GM12873 (cell line): ENCODE data around the gene TBC1D5.

Source experiments
- TF ChIP-seq, protein P1 (sequence below): IDR thresholded peaks from 2 replicates; pipeline ENCODE4 v1.5.1; 2012; ENCODE audit warnings: low read depth, mild to moderate bottlenecking, moderate library complexity, low read length, control low read depth; ENCODE audit not compliant: insufficient read depth; ENCODE audit errors: missing control alignments

The TBC1D5 gene

DNA sequence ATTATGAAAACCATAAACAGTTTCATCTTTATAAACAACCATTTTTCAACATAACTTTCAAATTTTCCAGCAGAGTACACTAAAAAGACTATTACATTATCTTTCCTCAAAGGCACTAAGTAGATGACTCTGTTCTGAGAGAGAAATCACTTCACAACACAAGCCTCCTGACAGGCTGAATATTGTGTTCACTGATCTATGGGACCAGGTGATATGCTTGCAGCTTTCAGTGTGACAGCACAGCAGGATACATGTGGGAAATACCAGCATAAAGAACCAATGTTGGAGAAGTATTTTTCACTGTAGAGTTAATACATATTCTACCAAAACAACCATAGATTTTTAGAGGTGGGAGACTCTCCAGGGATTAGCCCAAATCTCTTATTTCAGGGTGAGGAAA lies 507.1 kb downstream of the TBC1D5 start:
- TF ChIP-seq, protein P1, sequence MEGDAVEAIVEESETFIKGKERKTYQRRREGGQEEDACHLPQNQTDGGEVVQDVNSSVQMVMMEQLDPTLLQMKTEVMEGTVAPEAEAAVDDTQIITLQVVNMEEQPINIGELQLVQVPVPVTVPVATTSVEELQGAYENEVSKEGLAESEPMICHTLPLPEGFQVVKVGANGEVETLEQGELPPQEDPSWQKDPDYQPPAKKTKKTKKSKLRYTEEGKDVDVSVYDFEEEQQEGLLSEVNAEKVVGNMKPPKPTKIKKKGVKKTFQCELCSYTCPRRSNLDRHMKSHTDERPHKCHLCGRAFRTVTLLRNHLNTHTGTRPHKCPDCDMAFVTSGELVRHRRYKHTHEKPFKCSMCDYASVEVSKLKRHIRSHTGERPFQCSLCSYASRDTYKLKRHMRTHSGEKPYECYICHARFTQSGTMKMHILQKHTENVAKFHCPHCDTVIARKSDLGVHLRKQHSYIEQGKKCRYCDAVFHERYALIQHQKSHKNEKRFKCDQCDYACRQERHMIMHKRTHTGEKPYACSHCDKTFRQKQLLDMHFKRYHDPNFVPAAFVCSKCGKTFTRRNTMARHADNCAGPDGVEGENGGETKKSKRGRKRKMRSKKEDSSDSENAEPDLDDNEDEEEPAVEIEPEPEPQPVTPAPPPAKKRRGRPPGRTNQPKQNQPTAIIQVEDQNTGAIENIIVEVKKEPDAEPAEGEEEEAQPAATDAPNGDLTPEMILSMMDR, result no peak

DNA sequence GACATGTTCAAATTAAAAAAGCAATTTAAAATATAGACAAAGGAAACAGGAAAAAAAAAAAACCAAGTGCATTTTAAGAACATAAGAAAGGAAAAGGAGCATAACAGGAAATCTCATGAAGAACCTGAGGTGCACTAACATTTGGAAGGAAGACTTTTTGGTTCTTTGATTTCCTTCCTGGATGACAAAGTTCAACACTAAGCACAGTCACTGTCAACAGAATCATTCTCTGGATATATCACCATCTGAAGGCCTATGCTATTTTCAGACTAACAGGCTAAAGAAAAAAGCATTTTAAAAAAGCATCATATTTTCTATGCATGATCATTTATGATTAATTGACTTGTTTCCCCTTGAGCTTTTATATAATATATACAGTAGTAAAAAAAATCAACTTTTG lies 508.0 kb downstream of the TBC1D5 start:
- TF ChIP-seq, protein P1, result no peak

DNA sequence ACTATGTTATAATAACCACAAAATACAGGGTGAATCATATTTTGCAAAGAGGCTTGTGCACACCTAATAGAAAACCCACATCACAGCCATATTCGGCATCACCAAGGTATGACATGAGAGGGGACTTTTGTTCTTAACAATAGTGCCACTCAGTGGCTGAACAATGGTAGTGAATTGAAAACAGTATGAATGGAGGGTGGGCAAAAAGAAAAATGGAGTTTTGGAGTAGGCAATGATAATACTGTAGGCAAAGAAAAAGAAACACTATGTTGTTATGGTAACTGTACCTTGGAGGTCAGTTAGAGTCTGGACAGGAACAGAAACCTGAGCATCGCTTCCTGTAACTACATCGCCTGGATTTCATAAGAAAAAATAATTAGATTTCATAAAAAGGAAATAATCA lies 509.0 kb downstream of the TBC1D5 start:
- TF ChIP-seq, protein P1, result peak; percentile 65

DNA sequence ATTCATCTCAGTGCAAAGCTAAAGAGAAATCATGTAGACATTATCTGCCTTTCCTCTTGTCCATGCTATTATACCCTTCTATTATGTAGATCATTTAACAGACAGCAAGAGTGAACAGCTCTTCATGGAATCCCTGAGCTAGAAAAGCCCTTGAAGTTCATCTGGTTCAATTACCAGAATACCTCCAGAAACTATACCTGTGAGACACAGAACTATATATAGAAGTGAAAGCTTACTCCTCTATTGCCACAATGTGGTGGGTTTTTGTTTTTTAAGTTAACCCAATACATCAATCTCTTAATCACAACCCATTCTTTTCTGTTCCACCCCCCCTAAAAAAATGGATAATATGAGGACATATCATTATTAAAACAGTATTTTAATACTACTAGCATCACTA lies 510.0 kb downstream of the TBC1D5 start:
- TF ChIP-seq, protein P1, result no peak

DNA sequence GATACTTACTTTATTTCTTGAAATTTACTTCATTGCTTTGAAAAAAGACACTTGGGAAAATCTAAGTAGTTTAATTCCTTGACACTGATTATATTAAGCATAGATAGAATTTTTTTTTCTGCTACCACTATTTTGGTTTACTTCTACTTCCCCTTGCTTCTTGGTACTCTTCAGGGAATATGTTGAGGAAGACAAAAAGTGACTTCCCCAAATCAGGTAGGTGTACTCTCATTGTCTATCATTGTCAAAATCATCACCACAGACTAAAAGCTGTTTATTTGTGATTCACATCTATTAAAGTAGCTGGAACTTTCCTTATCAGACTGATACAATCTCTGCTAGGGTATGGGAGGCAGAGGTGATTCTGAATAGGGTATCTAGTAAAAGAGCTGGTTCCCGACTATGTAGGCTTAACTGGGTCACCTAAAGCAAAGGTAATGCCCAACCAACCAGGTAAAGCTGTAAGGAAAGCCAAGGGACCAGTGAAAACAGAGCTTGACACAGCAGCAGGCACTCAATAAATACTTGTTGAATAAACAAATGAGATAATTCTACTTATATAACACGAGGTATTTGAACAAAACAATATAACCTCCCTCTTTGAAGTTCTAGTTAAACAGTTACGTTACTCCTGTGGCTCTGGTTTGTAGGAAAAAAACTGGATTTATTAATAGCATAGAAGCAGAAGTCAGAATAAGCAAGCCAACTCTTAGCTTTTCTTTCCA lies 510.7 kb downstream of the TBC1D5 start:
- TF ChIP-seq, protein P1, result no peak

DNA sequence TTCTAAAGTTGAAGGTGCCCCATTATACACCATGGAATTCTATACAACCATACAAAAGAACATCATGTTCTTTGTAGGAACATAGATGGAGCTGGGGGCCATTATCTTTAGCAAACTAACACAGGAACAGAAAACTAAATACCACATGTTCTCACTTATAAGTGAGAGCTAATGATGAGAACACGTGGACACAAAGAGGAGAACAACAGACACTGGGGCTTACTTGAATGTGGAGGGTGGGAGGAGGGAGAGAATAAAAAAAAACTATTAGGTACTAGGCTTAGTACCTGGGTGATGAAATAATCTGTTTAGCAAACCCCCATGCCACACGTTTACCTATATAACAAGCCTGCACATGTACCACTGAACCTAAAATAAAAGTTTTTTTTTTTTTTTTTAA lies 515.0 kb downstream of the TBC1D5 start:
- TF ChIP-seq, protein P1, result no peak

DNA sequence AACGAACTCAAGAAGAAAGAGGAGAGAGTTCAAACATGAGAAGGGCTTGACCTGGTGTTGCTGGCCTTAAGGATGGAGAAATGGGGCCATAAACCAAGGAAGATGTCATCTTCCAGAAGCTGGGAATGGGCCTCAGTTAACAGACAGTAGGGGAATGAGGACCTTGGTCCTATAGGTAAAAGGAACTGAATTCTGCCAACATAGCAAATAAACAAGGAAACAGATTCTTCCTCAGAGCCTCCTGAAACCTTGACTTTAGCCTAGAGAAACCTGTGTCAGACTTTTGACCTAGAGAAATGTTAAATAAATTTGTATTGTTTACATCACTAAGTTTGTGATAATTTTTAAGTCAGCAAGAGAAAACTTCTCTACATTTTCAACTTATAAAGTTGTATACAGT lies 520.9 kb downstream of the TBC1D5 start:
- TF ChIP-seq, protein P1, result no peak
